GM12801 (cell line): ENCODE results near the gene ITGB2.

Source experiments
- CTCF ChIP-seq: IDR thresholded peaks from one replicate; pipeline ENCODE4 v1.5.1; 2011; ENCODE audit warnings: control low read depth; ENCODE audit not compliant: insufficient read length; ENCODE audit errors: extremely low read depth

ITGB2 gene

GRCh38 chr21:44910229-44911067 is 10.3 kb downstream of the ITGB2 start:
- no peak for TF ChIP-seq CTCF

- no peak for TF ChIP-seq CTCF
Observed at GRCh38 chr21:44909719-44910118, 11.0 kb downstream of the ITGB2 start.

DNA sequence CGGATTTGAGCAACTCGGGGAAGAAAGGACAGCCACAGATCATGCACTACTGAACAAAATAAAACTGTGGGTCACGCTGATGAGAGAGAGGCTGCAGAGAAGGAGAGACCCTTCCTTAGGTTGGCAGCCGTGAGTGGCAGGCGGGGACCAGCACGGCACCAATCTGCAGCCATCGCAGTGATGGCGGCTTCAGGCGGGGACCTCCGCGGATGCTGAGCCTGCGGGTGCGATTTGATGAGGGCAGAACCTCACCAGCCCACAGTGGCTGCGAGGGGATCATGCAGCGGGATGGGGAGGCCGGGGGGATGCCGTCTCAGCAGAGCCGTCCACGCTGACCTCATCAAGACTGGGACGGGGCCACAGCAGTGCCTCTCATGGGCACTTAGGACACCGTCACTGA is 11.8 kb downstream of the ITGB2 start:
- no peak for TF ChIP-seq CTCF

DNA sequence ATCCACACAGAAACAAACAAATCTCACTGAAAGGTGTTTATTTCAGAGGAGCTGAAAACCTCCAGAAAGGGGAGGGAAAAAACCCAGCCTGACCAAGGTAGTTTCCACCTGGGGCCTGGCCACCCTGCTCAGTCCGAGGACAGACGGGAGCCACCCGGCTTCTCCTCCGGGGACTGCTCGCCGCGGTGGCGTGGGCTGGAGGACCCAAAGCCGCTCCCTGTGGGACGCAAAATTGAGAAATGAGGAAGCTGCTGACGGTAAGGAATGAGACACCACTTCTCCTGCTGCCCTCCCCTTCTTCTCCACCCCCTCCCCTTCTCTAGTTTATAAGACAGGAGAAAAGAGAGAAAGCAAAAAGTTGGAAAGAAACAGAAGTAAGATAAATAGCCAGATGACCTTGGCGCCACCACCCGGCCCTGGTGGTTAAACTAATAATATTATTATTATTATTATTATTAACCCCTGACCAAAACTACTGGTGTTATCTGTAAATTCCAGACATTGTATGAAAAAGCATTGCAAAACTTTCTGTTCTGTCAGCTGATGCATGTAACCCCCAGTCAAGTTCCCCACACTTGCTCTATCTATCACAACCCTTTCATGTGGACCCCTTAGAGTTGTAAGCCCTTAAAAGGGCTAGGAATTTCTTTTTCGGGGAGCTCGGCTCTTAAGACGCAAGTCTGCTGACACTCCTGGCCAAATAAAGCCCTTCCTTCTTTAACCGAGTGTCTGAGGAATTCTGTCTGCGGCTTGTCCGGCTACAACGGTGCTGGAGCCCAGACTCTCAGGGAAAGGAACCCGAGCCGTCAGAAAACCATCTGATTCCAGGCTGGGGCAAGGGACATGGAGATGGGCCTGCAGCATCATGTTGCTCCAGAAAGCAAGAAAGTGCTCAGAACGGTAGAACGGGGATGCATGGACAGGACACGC is 12.5 kb downstream of the ITGB2 start:
- no peak for TF ChIP-seq CTCF

- TF ChIP-seq CTCF, result no peak
Observed at GRCh38 chr21:44907225-44907965, 13.3 kb downstream of the ITGB2 start.

DNA sequence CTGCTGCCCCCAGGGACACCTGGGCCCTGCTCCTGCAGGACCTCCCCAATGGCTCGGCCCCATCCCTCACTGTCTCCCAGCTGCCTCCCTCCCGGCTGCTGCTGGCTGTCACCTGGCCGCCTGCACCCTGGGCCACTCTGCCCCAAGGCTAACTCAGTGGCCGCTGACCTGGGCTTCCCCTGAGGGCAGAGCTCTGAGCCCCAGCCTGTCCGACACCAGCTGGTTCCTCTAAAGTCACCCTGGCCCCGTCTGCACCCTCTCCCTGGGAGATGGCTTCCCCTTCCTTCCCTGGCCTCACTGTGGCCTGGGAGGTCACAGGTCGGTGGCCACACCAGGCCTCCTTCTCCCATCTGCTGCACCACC is 15.0 kb downstream of the ITGB2 start:
- TF ChIP-seq CTCF, result no peak

GRCh38 chr21:44905016-44905727 is 15.5 kb downstream of the ITGB2 start:
- TF ChIP-seq CTCF, result no peak
